KBM-7 (cell line): Measurements from ENCODE around the gene MICU1.
"Not testable (repeated sequence)": the region's sequence is repeated elsewhere in the genome, so short reads cannot be mapped to it uniquely, and the experiment has no call there.

Experiments used
- DNase-seq: peaks from one replicate; pipeline ENCODE4 v3.0.0-alpha.2; 2015
- in situ Hi-C: fragments of 300-500 bp; cut with MboI; formaldehyde crosslinking; loops from 2 replicates; pipeline ENCODE4 v1.14.3; 2020; ENCODE audit warnings: low sequenced_read_pairs, low pct_unique_long_range_greater_than_20kb, mixed read lengths

MICU1 gene

GRCh38 chr10:72421885-72422540, 203.9 kb downstream of the MICU1 start:
- in situ Hi-C loops = no loop called here
- no peak for DNase-seq

GRCh38 chr10:72419241-72419640, 206.6 kb downstream of the MICU1 start:
- DNase-seq = no peak
- in situ Hi-C loops = no loop called here

GRCh38 chr10:72418679-72419078, 207.2 kb downstream of the MICU1 start:
- DNase-seq = no peak
- in situ Hi-C loops = no loop called here

- in situ Hi-C loops = no loop called here
- no peak for DNase-seq
These were observed 207.9 kb downstream of the MICU1 start for GRCh38 chr10:72417971-72418370.

- no peak for DNase-seq
These were observed 209.2 kb downstream of the MICU1 start for GRCh38 chr10:72416661-72417060.

GRCh38 chr10:72414642-72415041, 211.2 kb downstream of the MICU1 start:
- in situ Hi-C loops = no loop called here
- DNase-seq = no peak

More at GRCh38 chr10:72416661-72417060, 209.2 kb downstream of the MICU1 start:
- in situ Hi-C loops = no loop called here

GRCh38 chr10:72409167-72409566, 216.7 kb downstream of the MICU1 start:
- no peak for DNase-seq
- in situ Hi-C loops = no loop called here

- in situ Hi-C loops = no loop called here
- DNase-seq = no peak
These were observed 217.8 kb downstream of the MICU1 start for GRCh38 chr10:72407927-72408600.

GRCh38 chr10:72407471-72407870, 218.4 kb downstream of the MICU1 start:
- in situ Hi-C loops = no loop called here
- no peak for DNase-seq

- in situ Hi-C loops, DNase-seq: not testable (repeated sequence)
These were observed 230.3 kb downstream of the MICU1 start for GRCh38 chr10:72395581-72395980.

- in situ Hi-C loops = no loop called here
These were observed 233.3 kb downstream of the MICU1 start for GRCh38 chr10:72392571-72392970.

GRCh38 chr10:72390764-72391163, 235.1 kb downstream of the MICU1 start:
- DNase-seq = no peak
- in situ Hi-C loops = no loop called here

More at GRCh38 chr10:72392571-72392970, 233.3 kb downstream of the MICU1 start:
- peak; percentile 21 for DNase-seq

GRCh38 chr10:72389716-72390115, 236.2 kb downstream of the MICU1 start:
- in situ Hi-C loops = no loop called here
- no peak for DNase-seq

- in situ Hi-C loops = no loop called here
- no peak for DNase-seq
These were observed 236.9 kb downstream of the MICU1 start for GRCh38 chr10:72389014-72389413.

GRCh38 chr10:72388062-72388461, 237.8 kb downstream of the MICU1 start:
- in situ Hi-C loops = no loop called here
- no peak for DNase-seq

GRCh38 chr10:72386916-72387586, 238.8 kb downstream of the MICU1 start:
- no peak for DNase-seq
- in situ Hi-C loops = no loop called here

GRCh38 chr10:72385724-72386123, 240.2 kb downstream of the MICU1 start:
- DNase-seq = no peak
- in situ Hi-C loops = no loop called here

GRCh38 chr10:72384982-72385381, 240.9 kb downstream of the MICU1 start:
- in situ Hi-C loops, DNase-seq: not testable (repeated sequence)

- in situ Hi-C loops = no loop called here
- DNase-seq = no peak
These were observed 246.1 kb downstream of the MICU1 start for GRCh38 chr10:72379776-72380175.

- in situ Hi-C loops = no loop called here
- DNase-seq = no peak
These were observed 246.8 kb downstream of the MICU1 start for GRCh38 chr10:72379062-72379461.
